Measurements from ENCODE around the gene LDB3.

Gene LDB3

GRCh38 chr10:86651631-86652331, 16.5 kb upstream of the LDB3 start:
- DNase-seq: no peak

- peak in 1 of 2 experiments; percentile 43 for DNase-seq
Observed at GRCh38 chr10:86652361-86653202, 15.7 kb upstream of the LDB3 start.

DNA sequence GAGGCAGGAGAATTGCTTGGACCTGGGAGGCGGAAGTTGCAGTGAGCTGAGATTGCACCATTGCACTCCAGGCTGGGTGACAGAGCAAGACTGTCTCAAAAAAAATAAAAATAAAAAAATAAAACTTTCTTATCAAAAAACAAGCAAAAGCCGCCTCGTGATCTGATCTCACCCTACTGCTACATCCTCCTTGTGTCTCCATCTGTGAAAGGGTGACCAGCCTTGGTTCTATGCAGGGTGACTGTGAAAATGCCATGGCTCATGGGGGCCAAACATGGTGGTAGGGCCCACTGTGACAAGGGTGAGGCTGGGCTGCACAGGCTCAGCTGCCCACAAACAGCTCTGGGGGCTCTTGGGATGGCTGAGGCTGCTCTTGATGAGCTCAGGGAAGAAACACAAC, 14.9 kb upstream of the LDB3 start:
- no peak for DNase-seq

DNA sequence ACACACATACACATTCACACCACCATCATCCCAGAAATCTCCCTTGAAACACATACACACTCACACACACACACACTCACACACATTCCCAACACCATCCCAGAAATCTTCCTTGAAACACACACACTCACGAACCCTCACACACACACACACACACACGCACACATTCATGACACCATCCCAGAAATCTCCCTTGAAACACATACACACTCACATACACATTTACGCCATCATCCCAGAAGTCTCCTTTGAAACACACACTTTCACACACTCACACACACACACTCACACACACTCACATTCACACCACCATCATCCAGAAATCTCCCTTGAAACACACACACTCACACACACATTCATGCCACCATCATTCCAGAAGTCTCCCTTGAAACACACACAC, 14.3 kb upstream of the LDB3 start:
- no peak for DNase-seq

DNA sequence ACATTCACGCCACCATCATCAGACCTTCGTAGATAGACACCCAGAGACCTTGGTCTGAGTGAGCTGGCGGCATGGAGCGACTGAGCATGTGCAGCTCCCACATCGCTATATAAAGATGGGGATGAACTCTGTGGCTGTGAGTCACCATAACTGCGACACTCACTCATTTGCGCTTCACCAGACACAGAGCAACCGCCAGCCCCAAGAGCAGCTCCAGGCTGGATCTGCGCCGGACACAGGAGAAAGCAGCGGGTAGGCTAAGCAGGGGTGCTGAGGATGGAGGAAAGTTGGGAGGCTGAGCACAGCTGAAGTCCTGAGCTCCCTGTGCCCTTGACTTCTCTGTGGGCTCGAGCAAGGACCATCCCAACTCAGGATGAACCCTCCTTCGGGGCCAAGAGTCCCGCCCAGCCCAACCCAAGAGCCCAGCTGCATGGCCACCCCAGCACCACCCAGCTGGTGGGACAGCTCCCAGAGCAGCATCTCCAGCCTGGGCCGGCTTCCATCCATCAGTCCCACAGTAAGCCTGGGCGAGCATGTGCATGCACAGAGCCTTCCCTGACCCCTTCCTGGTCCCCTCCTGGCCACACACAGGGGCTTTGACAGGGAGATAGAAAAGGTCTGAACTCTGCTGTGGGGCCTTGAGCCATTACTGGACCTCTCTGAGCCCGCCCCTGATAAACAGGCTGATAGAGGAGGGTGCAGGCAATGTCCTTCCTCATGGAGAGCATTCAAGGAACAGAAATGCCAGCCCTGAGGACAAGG, 13.7 kb upstream of the LDB3 start, which contains the start of gene OPN4:
TSS of gene OPN4 (plus strand) at position 137 of the 762 bp plus-strand sequence. CDS start at position 374, 237 bp downstream.
- DNase-seq: no peak

DNA sequence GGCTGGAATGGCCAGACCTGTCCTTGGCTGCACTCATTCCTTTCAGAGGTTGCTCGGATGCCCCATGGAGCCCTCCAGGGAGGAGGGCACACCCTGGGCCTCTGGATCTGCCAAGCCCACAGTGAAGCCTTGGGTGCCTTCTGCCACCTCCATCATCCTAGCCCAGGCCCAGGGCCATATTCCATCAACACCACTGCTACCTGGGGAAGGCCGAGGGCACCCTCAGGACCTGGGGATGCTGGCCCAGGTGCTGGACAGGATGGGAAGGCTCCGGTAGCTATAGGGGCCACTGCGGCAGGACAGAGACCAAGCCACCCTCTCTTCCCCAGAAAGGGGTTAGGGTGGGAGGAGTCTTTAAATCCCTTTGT, 13.2 kb upstream of the LDB3 start:
- no peak for DNase-seq

- no peak for DNase-seq
Observed at GRCh38 chr10:86655596-86655995, 12.7 kb upstream of the LDB3 start.

GRCh38 chr10:86657011-86657395, 11.3 kb upstream of the LDB3 start:
- no peak for DNase-seq

DNA sequence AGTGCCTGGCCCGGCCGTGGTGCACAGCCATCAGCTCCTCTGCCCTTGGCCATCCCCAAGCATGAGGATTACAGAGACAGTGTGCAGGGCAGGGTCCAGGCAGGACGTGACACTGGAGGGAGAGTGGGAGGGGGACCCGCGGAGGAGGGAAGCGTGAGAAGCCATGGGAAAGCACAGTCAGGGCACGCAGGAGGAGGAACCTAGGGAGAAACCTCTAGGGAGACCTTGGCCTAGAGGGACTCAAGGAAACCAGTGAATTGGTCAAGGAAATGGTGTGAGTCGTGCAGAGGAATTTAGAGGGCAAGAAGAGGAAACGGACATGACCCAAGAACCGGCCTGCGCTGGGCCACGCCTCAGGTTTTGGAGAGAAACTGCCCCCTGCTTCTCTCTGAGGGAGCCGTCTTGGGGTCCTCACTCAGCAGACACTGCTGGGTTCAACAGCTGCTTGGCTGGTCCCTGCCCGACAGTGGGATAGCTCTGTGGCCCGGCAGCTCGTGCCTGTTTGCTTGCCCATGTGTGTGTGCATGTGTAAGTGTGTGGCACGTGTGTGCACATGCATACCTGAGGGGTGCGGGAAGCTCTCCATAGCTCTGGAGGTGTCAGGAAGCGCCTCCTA, 10.8 kb upstream of the LDB3 start:
- DNase-seq: no peak

- DNase-seq: no peak
Observed at GRCh38 chr10:86658261-86658741, 10.0 kb upstream of the LDB3 start.

DNA sequence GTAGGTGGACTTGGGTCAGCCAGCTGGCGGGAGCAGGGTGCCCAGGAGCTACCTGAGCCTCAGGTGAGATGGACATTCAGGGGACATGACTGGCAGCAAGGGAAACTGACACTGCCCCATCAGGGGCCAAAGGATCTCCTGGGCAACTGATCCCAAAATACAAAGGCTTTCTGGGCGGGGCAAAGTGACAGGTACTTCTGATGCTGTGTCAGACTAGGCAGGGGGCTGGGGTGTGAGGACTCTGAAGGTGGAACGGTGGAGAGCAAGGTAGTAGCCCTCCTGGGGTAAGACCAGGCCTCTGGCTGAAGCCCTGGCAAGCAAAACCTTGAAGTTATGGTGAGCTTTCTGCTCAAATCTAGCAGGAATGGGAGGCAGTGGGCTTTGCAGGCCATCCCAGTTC, 9.6 kb upstream of the LDB3 start:
- no peak for DNase-seq

DNA sequence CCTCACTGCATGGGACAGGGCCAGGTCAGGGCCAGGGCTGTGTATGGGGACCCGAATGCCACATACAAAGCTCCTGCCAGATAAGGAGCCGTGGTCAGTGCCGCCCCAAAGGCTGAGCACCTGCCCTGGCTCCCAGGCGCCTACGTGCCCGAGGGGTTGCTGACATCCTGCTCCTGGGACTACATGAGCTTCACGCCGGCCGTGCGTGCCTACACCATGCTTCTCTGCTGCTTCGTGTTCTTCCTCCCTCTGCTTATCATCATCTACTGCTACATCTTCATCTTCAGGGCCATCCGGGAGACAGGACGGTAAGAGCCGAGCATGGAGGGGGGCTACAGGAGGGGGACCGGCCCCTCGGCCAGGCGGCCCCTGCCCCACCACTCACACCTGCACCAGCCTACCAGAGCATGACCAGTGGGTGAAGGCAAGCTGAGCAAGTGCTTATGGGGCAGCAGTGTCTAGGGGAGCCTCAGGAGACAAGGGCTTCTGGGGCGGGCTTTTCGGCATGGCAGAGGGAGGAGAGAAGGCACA, 9.1 kb upstream of the LDB3 start:
- DNase-seq: no peak

DNA sequence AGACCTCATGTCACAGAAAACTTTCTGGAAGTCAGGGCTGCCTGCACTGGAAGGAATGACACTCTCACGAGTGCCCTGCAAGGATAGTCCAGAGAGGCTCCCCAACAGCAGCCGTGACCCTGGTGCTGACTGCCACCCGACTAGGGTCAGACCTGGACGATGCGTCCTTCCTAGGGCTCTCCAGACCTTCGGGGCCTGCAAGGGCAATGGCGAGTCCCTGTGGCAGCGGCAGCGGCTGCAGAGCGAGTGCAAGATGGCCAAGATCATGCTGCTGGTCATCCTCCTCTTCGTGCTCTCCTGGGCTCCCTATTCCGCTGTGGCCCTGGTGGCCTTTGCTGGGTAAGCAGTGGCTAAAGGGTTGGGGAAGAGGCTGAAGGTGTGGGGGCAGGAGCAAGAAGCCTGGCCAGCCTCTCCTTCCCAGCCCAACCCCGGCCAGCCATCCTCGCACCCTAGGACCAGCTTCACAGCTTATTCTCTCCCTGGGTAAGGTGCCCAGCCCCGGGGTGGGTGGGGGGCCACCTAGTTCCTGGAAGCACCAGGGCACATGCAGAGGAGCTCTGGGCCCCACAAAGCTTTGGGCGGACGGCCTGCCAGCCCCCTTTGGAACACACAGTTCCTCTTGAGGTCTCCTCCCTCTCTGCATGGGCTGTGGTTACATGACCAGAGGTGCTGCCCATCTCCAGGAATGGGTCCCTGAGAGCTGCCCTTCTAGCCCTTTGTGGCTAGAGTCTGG, 8.4 kb upstream of the LDB3 start:
- DNase-seq: no peak

DNA sequence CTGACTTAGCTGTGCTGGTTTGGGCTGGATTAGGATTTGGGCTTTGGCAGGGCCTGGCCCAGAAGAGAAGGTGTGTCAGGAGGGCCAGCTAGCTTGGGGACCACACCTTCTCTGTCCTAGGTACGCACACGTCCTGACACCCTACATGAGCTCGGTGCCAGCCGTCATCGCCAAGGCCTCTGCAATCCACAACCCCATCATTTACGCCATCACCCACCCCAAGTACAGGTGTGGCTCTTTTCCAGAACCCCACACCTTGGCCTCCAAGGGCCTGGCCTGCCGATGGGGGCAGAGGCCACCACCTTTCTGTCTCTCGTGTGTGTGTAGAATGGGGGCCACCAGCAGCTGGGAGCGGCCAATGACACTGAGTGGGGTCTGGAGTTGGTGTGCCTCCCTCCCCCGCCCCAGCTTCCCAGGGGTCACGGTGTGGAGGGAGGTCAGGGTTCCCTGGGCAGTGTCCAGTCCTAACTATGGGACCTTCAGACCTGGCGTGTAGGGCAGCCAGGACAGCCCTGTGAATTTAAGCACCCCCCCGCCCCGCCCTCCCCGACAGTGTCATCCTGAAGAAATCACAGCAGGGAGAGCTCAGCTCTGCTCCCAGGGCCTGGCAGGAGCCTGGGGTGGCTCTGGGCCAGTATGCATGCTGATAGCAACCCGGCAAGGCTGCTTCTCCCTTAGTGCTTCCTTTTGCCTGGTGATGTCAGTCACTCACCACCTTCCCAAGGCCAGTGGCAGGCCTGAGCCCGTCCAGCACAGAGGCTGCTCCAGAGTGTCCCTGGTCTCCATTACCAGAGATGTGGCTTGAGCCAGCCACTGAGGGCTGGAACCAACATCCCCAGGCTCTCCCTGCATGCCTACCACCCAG, 6.9 kb upstream of the LDB3 start:
- DNase-seq: no peak

DNA sequence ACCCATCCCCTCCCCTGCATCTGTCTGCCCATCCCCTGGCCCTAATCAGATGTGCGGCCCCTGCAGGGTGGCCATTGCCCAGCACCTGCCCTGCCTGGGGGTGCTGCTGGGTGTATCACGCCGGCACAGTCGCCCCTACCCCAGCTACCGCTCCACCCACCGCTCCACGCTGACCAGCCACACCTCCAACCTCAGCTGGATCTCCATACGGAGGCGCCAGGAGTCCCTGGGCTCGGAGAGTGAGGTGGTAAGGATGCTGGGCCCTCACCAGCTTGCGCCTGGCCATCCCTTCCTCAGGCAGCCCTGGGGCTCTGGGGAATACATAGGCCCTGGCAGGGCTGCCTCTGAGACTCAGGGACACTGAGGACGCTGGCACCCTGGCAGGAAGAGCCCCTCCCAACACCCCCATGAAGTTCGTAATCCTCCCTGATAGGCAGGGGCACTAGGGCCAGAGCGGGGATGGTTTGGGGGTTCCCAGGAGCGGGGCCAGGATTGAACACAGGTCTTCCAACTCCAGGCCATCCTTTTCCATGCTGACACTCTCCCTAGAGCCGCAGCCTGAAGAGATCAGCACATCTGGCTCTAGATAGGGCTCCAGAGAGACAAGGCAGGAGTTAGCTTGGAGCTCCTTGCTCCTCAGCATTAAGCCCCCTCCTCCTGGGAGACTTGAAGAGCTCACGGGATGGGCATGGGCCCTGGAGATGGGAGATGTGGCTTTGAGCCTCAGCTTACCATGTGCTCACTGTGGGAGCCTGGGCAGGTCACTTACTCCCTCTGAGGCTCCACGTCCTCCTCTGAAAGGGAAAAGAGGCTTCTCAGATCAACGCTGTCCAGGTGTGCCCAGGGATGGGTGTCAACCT, 5.9 kb upstream of the LDB3 start:
- DNase-seq: no peak

- DNase-seq: no peak
Observed at GRCh38 chr10:86663046-86663345, 5.3 kb upstream of the LDB3 start.

DNA sequence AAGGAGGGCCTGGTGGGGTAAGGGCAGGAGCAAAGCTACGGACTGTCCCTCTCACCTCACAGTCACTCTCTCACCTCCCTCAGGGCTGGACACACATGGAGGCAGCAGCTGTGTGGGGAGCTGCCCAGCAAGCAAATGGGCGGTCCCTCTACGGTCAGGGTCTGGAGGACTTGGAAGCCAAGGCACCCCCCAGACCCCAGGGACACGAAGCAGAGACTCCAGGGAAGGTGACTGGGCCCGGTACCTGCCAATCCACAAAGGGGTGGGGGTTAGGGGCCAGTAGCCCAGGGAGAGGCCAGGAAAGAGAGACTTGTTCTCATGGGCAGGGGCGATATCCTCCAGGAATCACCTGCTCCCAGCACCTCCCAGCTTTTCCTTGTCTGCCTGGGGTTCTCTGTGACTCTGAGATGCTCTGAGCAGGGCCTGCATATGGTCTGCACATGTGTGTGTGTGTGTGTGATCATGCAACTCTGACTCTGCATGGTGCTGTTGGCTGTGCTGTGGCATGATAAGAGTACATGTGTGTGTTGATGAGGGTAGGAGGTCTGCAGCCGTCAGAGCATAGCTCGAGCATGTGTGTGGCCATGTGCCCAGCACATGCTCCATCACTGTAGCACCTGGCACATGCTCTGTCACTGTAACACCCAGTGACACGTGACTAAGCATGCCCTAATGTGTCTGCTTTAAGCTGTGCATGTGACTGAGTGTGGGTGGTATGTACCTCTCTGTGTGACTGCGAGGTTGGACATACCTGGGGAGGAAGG, 4.6 kb upstream of the LDB3 start:
- DNase-seq: no peak

DNA sequence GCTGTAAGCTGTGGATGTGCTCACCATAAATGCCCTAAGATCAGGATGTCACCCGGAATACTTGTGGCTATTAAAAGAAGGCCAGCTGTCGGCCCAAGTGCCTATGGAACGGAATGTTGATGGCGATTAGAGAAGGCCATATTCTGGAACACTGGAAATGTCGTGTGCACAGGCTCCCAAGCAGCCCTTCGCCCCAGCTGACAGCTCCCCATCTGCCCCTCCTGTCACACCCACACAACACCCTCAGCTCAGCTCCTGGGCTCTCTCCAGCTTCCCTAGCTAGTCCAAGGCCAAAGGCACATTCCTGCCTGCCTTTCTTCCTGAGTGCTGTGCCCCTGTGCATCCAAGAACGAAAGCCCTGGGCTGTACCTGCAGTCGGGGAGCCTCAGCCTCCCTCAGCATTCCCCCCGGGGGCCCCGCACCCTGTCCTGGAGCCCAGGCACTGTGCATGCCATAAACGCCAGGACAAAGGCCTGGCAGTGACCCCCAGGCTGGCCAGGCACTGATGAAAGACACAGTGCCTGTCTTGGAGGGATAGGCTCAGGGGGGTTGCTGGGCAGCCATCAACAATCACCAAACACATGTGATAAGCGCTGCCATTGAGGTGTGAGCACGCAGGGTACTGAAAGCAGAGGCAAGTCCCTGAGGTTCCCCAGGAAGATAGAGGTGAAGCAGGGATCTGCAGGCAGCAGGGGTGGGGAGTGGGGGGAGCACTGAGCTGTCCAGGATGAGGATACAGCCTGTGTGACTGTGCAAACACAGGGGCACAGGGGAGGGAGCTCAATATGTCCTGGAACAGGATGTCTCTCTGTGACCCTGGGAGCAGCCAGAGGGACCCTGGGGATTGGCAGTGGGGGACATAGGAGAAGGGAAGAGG, 3.7 kb upstream of the LDB3 start:
- peak; percentile 45 to 65 for DNase-seq
